Suppressor macrophage treated with lipopolysaccharide for 1 hour (primary cell): Measurements from ENCODE around the gene C7.

Source experiments
- DNase-seq, 3 donors: peaks; one replicate each; pipeline ENCODE4 v3.0.0-alpha.2; 2020 to 2022

The C7 gene

GRCh38 chr5:40928886-40929448, 19.7 kb downstream of the C7 start:
- DNase-seq = no peak

DNA sequence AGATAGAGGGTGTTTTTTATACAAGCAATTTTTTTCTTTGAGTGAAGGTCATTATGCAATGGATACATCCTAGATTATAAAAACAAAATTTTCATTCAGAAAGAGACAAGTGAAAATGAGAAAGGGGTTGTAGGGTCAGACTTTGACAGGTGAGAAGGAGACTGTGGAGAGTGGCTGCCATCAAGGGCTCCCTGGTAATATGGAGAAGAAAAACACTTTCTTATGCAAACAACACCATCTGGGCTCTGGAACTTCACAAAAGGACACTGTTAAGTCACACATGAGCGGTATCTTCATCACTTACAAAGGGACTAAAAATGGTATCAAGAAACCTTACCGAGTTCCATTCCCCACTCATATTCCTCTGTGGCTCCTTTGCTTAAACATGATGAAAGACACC, 23.5 kb downstream of the C7 start:
- DNase-seq = no peak

DNA sequence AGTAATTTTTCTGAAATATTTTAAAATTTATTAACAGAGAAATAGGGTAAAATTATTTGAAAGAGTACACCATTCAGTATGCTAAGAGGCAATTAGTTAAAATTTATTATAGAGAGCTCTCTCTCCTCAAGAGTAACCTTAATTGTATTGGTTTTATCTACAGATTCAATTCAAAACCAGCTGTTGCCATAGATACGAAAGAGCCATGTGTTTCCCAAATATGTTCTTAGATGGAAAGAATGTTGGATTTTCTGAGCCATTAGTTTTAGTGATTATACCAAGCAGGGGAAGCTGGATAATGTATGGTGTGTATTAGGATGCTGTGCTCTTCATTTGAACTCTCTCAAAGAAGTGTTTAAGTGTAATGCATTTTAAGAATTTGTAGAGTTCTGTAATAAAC, 27.8 kb downstream of the C7 start:
- DNase-seq = no peak

DNA sequence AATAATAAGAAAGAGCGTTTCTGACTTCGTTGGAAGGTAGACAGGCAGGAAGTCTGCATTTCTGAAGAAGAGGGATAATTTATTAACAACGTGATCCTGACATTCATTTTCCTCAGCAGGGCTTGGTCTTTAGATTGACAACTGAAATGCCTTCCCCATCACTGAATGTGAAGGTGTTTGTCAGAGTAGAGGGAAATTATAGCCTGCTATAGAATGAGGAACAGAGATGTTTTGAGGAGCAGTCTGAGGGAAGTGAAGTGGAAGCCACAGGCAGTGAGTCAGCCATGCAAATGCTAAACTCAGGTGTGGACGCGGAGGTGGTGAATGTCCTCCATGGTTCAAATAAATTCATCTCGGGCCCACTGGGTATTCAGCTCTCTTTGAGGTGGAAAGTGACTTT, 30.5 kb downstream of the C7 start:
- no peak for DNase-seq

GRCh38 chr5:40945111-40945510, 35.8 kb downstream of the C7 start:
- no peak for DNase-seq

DNA sequence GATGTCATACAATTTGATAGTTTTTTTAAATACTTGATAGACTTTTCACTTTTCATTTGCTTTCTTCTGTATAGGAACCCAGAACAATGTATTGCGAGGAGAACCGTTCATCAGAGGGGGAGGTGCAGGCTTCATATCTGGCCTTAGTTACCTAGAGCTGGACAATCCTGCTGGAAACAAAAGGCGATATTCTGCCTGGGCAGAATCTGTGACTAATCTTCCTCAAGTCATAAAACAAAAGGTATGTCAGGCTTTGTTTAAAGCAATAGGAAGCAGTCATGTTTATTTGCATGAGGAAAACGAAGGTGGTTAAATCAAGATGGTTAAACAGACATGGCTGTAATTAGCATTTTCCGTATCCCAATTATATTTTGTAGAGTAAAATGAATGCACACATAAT, 46.0 kb downstream of the C7 start:
- DNase-seq = no peak

- no peak for DNase-seq
Measured at GRCh38 chr5:40957048-40957447, 47.8 kb downstream of the C7 start.

DNA sequence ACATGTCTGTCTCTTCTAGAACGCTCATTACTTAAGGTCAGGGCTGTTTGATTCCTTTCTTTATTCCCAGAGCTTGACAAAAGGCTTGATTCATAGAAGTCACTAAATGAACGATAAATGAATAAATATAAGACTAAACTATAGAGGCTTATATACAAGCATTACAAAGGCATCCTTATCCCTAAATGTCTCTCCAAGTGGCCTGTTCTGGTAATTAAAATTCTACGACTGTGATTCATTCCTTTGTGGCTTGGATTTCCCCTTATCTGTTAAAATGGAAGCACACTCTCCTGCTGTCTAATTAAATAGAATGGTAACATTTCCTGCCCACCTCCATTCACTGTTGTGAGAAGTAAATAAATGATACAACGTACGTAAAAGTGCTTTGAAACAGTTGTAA, 49.5 kb downstream of the C7 start:
- no peak for DNase-seq

DNA sequence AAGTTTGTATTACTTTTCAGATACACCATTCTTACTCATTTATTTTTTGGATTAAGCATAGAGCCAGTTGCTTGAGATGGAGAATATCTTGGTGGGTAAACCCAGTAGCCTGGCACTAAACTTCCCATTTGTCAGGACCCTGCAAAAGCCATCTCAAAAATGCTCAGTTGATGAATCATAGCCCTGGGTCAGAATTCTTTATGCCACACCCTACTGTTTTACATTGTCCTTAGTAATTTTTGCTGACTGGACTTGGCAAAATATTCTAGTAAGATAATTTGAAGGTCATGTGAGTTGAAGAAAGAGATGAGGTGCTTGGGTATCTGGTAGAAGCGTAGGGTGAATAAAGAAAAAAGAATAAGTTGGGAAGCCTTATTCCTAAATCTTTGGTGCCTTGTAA, 50.7 kb downstream of the C7 start:
- no peak for DNase-seq

- no peak for DNase-seq
Measured at GRCh38 chr5:40962207-40962955, 53.1 kb downstream of the C7 start.

DNA sequence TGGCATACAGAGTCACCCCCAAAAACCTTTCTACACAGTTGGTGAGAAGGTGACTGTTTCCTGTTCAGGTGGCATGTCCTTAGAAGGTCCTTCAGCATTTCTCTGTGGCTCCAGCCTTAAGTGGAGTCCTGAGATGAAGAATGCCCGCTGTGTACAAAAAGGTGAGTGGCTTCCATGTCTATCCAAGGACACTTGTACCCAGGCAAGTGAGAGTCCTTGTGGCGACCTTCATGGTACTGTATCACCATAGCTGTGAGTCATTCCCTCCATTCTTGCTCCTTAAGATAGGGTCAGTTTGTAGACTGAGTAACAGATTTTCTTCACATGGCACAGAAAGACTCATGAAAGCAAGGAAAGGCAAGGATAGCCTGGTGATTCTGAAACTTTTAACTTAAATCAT, 63.1 kb downstream of the C7 start:
- DNase-seq = no peak

DNA sequence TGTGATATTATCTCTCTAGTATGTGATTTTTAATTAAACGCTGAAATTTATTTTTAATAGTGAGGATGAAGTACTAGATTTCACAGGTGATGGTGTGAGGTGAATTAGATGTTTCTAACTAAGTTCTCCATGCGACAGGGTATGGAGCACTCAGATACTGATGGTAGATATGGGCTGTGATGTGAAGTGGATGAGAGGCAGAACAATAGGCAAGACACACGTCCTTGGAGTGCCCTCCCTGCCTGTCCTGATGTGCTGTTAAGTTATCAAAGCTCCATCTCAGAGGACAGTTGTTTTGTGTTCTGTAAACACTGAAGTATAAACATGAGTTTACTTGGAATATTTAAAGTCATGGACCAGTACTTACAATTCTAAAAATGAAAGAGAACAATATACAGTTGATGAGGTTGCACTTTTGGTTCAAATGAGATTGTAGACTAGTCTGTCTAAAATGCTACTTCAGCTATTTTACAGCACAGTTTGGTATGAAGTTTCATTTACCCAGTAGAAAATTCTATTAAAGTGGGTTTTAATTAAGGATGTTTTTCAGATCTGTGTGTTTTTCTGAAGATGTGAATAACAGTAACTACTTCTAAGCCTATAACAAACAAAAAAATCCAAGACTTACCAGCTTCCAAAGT, 64.2 kb downstream of the C7 start:
- DNase-seq = no peak

DNA sequence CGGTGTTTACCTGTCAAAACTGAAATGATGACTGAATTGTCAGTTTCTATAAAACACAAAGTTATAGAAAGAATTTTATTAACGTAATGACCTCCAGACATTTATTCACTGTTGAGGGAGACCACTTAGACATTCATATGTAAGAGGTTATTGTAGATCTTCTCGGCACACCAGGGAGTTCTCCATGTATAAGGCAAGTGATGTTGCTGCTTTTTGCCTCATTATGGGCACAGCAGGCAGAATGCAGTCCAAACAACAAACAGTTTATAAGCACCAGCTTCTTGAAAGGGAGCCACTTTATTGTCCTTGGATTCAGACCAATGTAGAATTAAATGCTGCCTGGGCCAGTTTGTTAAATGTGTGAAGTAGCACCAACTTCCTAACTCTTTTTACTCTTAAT, 66.7 kb downstream of the C7 start:
- no peak for DNase-seq

DNA sequence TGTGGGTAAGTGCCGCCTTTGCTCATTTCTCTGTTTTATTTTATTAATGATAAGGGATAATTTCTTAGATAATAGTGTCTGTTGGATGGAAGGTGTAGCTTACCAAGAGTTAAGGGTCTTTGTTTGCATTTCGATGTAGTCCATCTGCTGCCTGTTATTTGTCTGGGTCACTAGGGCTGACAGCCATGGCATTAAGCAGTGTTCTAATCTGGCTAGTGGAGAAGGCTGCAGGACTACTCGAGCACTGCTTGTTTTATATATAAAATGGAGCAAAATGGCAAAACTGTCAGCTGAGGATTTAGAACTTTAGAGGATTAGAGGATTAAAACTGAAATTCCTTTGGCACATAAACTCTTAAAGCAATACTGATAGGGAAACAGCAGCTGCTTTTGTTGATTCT, 67.5 kb downstream of the C7 start:
- no peak for DNase-seq

GRCh38 chr5:40981420-40981819, 72.1 kb downstream of the C7 start:
- no peak for DNase-seq

DNA sequence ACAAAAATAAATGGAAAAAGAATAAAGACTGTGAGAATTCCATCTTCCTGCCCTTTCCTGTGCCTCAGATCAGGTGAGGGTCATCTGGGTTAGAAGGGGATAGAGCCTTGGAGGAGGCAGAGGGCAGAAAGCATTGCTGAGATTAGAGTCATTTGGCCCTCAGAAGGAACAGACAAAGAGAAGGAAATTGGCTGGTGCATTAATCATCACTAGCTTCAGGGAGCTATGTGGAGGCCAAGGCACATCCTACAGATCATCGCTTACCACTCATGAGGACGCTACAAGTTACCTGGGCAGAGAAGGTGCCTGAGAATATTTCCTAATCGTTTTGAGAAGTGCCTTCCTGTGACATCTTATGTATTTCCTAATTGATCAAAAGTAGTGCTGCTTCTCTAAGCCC, 74.5 kb downstream of the C7 start:
- DNase-seq = no peak

- DNase-seq = no peak
Measured at GRCh38 chr5:40984884-40985283, 75.6 kb downstream of the C7 start.

- DNase-seq = no peak
Measured at GRCh38 chr5:40985501-40985900, 76.2 kb downstream of the C7 start.

DNA sequence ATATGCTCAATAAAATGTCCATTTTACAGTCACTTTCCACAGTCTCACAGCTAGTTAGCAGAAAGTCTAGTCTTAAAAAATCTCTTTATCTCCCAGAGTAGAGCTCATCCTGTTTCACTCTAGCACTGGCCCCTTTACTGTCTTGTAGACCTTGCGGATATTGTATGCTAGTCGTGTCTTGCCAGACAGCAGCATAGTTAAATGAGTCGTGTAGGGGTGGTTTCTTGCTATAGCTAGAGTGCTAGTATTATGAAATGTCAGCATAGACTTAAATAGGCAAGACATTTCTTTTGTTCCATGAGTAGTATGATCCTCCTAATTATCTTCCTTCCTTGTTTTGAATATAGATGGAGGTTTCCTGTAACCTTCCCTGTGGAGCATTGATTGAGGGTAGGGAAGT, 77.4 kb downstream of the C7 start:
- no peak for DNase-seq

DNA sequence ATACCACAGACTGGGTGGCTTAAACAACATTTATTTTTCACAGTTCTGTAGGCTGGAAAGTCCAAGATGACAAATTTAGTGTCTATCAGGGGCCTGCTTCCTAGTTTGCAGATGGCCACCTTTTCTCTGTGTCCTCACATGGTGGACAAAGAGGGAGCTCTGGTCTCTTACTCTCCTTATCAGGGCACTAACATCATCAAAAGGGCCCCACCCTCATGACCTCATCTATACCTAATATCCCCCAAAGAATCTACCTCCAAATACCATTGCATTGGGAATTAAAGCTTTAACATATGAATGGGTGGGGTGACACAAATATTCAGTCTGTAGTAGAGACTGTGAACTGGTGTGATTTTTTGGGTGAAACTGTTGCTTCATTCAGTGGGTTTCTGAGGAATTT, 78.1 kb downstream of the C7 start:
- DNase-seq = no peak

DNA sequence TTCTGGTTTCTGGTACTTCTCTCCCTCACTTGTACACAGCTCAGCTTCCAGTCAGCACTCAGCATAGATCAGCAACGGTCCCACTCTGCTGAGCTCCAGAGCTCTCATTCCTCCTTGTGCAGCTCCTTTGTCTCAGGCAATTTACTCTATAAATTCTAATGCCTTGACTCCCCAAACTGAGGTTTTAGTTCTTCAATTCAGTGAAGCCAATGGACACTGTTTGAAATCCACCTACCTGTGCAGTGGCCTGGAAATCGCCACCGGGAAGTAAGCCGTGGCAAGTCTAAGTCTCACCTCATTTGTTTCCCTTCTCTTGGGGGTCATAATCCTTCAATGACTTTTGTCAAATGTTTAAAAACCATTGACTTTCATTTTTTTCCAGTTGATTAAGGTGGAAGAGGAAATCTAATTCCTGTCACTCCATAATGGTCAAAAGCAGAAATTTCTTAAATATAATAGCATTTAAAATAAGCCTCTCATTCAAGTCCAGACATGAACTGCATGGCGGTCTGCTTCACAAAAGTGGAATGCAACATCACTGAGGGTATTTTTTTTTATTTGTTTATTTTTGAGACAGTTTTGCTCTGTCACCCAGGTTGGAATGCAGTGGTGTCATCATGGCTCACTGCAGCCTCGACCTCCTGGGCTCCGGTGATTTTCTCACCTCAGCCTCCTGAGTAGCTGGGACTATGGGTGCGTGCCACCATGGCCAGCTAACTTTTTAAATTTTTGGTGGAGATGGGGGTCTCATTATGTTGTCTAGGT, 79.6 kb downstream of the C7 start:
- DNase-seq = no peak

GRCh38 chr5:40991168-40991980, 82.1 kb downstream of the C7 start:
- DNase-seq = no peak

GRCh38 chr5:40991981-40992559, 82.8 kb downstream of the C7 start:
- no peak for DNase-seq
